IPS-20b (cell line): ENCODE measurements around the gene TNPO3.

Experiments
- H3K27ac ChIP-seq: one replicate; pipeline ENCODE4 v1.5.1; 2013; ENCODE audit warnings: low read length
- H3K27me3 ChIP-seq: 2 replicates; pipeline ENCODE4 v1.6.1; 2013; ENCODE audit warnings: mild to moderate bottlenecking, low read length, inconsistent platforms; ENCODE audit not compliant: insufficient read depth
- H3K36me3 ChIP-seq: 2 replicates; pipeline ENCODE4 v1.6.1; 2013; ENCODE audit warnings: low read depth, mild to moderate bottlenecking, inconsistent platforms, low read length, moderate library complexity; ENCODE audit not compliant: insufficient read depth
- H3K4me1 ChIP-seq: 2 replicates; pipeline ENCODE4 v1.6.1; 2013; ENCODE audit warnings: mild to moderate bottlenecking, control low read depth, inconsistent platforms, low read length, moderate library complexity; ENCODE audit not compliant: insufficient read depth
- H3K4me3 ChIP-seq: 2 replicates; pipeline ENCODE4 v1.5.1; 2013; ENCODE audit warnings: mild to moderate bottlenecking, low read length, inconsistent platforms
- H3K9ac ChIP-seq: 2 replicates; pipeline ENCODE4 v1.6.1; 2013; ENCODE audit warnings: low read depth, mild to moderate bottlenecking, inconsistent platforms, low read length, moderate library complexity
- H3K9me3 ChIP-seq: 2 replicates; pipeline ENCODE4 v1.6.1; 2013; ENCODE audit warnings: mild to moderate bottlenecking, low read depth, low read length, inconsistent platforms; ENCODE audit not compliant: insufficient read depth

The TNPO3 gene

DNA sequence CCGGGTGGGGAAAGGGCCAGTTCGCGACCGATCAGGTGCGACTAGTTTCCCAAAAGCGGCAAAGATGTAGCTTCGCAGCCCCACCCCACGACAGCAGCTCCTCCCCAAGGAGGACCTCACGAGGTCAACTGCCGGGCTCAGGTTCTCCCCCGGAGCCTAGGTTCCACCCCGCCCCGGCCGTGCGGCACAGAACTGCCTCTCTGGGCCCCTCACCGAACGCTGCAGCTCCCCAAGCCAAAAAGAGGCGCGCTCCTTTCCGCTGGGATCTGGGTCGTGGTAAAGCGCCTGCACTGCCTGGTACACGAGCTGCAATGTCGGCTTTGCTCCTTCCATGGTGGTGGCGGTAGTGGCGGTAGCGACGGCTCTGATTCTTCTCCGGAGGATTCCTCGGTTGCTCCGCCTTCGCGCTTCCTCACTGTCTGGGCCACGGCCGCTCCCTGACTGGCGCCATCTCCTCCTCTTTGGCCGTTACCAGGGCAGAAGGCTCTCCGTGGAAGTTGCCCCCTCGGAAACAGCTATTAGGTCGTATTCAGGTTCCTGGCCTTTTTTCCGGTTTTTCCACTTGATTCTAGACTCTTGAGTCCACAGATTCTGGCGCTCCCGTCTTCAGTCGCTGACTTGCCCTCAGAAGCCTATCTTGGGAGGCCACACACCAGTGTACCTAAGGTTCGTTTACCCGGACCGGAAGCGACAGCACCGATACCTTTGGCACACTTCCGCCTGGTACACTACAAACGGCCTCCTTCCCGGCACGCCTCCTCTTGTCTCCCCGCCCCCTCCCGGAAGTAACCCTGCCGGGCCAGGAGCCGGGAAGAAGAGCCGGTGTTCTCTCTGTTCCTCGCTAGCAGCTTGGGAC is at the start of gene TNPO3:
Gene TNPO3 (minus strand): TSS at position 674 of the 856 bp plus-strand sequence. CDS start 341 bp downstream, at position 333.
- peaks cover 3% of the 10 kb centered on the region; the same call in 1 of the 2 replicates for H3K4me1 ChIP-seq
- H3K36me3 ChIP-seq, result peaks cover 4% of the 10 kb centered on the region
- H3K9ac ChIP-seq, result peak within 1 kb of the TSS; percentile 95
- peak within 1 kb of the TSS; percentile 100 for H3K4me3 ChIP-seq
- H3K27ac ChIP-seq, result peak within 1 kb of the TSS; percentile 88
- H3K9me3 ChIP-seq, result no peaks in the 10 kb centered on the region
- H3K27me3 ChIP-seq, result no peaks in the 10 kb centered on the region

DNA sequence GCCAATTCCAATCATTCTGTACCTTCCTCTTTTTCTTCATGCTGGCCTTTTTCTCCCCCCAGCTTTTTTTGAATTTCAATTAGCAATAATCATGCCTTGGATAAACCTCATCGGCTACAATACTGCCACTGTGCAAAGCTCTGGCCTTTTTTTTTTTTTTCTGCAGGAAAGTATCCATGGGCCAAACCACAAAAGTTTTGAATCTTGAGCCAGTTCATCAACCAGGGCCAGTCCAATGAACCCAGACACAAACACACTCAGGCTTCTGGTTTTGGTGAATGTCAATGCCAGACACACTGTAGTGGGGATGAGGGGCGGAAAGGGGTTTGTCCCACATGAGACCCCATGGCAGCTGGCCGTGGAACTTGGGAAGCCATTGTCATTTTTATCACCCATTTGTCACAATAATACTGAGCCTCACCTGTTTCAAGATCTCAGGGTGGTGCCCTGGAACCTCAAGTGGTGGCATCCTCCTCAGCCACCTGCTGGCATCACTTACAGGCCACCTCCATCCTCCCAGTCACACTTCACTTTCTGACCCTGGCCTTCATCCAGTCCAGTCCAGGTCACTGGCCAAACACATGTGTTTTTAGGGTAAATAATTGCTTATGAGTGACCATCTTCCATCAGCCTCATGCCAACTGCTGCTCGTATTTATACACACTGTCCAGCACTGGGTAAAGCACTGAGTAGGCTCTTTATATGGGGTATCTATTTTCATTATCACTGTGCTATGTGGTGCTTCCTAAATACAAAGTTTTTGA is 48.8 kb upstream of the TNPO3 start:
- H3K4me1 ChIP-seq, result no peaks in the 10 kb centered on the region
- H3K4me3 ChIP-seq, result no peak overlapping the region
- H3K9me3 ChIP-seq, result no peaks in the 10 kb centered on the region
- H3K27ac ChIP-seq, result no peak overlapping the region
- no peaks in the 10 kb centered on the region for H3K36me3 ChIP-seq
- H3K27me3 ChIP-seq, result no peaks in the 10 kb centered on the region
- no peak overlapping the region for H3K9ac ChIP-seq

DNA sequence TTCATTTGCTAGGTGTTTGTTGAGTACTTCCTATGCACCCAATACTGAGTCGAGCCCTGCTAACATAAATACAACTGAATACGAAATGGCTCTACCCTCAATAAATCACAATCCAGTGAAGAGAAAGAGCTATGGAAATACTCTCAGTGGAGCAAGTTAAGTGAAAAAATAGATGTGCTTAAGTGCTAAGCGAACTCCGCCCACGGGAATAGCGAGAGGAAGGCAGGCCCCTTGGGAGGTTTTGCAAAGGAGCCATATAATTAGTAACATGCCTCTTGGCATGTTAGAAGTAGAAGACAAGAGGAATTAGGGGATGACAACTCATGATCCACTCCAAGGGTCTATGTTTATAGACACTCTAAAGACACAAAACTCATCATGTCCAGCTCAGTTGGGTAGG is 46.8 kb upstream of the TNPO3 start:
- no peaks in the 10 kb centered on the region for H3K36me3 ChIP-seq
- H3K9me3 ChIP-seq, result no peaks in the 10 kb centered on the region
- no peaks in the 10 kb centered on the region for H3K27me3 ChIP-seq
- H3K4me1 ChIP-seq, result no peaks in the 10 kb centered on the region
- H3K4me3 ChIP-seq, result no peak overlapping the region
- H3K27ac ChIP-seq, result no peak overlapping the region
- no peak overlapping the region for H3K9ac ChIP-seq

DNA sequence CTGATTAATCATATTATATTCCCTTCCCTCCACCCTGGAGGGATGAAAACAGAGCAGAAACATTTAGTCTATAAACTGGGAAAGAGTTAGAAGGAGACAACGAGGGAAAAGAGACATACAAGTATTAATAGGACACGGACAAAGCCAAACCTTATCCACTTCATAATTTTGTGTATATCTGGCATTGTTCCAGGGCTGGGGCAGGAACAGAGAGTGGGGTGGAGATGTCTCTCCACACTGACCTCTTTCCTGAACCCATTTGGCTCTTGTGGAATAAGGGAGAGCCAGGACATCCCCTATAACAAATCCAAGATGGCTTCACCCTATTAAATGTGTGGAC is 45.9 kb upstream of the TNPO3 start:
- H3K36me3 ChIP-seq, result no peaks in the 10 kb centered on the region
- no peaks in the 10 kb centered on the region for H3K9me3 ChIP-seq
- no peaks in the 10 kb centered on the region for H3K4me1 ChIP-seq
- no peak overlapping the region for H3K27ac ChIP-seq
- no peak overlapping the region for H3K9ac ChIP-seq
- H3K27me3 ChIP-seq, result no peaks in the 10 kb centered on the region
- no peak overlapping the region for H3K4me3 ChIP-seq

DNA sequence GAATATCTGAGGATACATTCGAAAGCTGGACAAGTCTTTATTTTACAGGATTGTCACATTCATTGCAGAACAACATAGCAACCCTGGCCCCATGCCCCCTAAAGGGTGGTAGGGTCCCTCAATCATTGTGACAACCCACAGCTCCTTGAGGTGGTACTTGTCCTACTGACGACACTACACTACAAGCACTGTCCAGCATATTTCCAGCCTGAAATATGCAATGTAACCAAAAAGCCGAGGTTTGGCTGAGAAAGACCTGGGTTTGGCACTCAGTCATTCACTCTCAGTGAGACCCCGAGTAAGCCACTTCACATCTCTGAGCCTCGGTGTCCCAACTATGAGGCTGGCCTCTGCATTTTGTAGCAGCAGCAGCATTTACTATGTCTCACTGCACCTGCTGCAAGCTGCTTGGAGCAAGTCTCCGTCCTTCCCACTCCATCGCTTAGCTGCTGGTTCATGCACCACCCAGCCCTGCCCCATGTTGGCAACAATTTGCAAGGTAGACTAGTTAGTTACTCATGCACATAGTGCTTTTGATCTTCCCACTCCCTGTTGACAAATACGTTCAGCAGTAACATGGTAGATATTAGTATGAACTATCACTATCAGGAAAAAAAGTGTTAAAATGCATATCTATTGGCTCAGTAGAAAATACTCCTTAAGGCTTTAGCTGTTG is 43.6 kb upstream of the TNPO3 start:
- Histone ChIP-seq H3K4me1 (no peaks in the 10 kb centered on the region), H3K36me3 (no peaks in the 10 kb centered on the region), H3K27ac (no peak overlapping the region), H3K4me3 (no peak overlapping the region), H3K9me3 (no peaks in the 10 kb centered on the region), H3K27me3 (no peaks in the 10 kb centered on the region), H3K9ac (no peak overlapping the region)

DNA sequence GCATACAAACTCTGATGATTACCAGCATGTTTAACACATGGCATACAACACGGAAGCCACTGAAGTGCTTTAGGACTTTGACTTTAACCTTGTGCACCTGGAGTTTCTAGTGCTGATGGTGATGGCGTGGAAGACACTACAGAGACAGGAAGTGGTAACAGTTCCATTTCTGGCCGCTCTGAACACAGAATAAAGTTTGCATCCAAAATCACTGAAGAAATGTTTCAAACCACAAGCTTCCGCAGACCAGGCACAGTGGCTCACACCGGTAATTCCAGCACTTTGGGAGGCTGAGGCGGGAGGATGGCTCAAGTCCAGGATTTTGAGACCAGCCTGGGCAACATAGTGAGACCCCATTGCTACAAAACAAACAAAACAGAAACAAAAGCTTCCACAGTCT is 40.3 kb upstream of the TNPO3 start:
- Histone ChIP-seq H3K9ac (no peak overlapping the region), H3K36me3 (no peaks in the 10 kb centered on the region), H3K9me3 (no peaks in the 10 kb centered on the region), H3K27ac (no peak overlapping the region), H3K27me3 (no peaks in the 10 kb centered on the region), H3K4me3 (no peak overlapping the region), H3K4me1 (peaks cover 2% of the 10 kb centered on the region; the same call in 1 of the 2 replicates)

DNA sequence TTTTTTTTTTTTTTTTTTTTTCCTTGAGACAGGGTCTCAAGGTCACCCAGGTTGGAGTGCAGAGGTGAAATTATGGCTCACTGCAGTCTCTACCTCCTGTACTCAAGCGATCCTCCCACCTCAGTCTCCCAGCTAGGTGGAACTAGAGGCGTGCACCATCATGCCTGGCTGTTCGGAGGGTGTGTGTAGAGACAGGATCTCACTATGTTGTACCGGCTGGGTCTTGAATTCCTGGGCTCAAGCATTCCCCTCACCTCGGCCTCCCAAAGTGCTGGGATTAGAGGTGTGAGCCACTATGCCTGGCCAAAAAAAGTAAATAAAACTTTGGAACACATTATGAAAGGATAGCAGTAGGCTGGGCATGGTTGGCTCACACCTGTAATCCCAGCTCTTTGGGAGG is 39.6 kb upstream of the TNPO3 start:
- no peak overlapping the region for H3K27ac ChIP-seq
- H3K4me3 ChIP-seq, result no peak overlapping the region
- no peak overlapping the region for H3K9ac ChIP-seq
- no peaks in the 10 kb centered on the region for H3K36me3 ChIP-seq
- no peaks in the 10 kb centered on the region for H3K27me3 ChIP-seq
- H3K9me3 ChIP-seq, result no peaks in the 10 kb centered on the region
- H3K4me1 ChIP-seq, result peaks cover 2% of the 10 kb centered on the region; the same call in 1 of the 2 replicates

DNA sequence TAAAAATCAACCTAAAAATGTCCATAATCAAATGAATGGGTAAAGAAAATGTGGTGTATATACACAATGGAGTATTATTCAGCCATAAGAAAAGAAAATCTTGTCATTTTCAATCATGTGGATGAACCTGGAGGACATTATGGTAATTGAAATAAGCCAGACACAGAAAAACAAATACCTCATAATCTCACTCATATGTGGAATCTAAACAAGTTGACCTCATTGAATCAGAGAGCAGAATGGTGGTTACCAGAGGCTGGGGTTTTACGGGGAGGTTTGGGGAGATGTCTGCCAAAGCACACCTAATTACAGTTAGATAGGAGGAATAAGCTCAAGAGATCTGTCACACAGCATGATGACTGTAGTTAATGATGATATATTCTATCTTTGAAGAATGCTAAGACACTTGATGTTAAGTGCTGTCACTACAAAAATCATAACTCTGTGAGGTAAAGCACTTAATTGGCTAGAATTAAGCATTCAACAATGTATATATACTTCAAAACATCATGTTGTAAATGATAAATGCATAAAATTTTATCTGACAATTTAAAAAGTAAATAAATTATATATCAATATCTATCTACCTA is 39.1 kb upstream of the TNPO3 start:
- Histone ChIP-seq H3K4me1 (peaks cover 2% of the 10 kb centered on the region; the same call in 1 of the 2 replicates), H3K27me3 (no peaks in the 10 kb centered on the region), H3K4me3 (no peak overlapping the region), H3K9ac (no peak overlapping the region), H3K36me3 (no peaks in the 10 kb centered on the region), H3K27ac (no peak overlapping the region), H3K9me3 (no peaks in the 10 kb centered on the region)

DNA sequence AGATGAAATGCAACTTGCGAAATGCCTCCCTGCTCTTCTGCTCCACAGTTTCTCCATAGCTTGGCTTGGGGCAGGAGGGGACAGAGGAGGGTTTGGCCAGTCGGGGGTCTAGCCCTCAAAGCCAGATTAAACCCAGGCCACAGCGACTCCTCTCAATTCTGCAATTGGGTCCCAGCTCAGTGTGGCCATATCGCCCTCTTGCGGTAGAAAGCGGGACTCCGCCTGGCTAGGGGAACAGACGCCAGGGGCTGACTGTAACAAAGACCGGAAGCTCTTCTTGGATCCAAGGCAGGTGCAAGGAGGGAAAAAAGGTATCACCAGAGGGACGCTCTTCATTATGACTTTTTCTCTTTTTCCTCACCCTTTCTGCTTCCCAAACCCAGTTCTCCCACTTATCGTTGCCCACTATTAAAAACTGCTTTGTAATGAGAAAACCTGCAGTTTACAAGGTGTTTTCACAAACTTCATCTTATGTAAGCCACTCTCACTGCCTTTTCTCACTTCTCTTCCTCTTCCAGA is 36.6 kb upstream of the TNPO3 start:
- no peaks in the 10 kb centered on the region for H3K9me3 ChIP-seq
- peaks cover 2% of the 10 kb centered on the region; the same call in 1 of the 2 replicates for H3K4me1 ChIP-seq
- H3K4me3 ChIP-seq, result no peak overlapping the region
- H3K9ac ChIP-seq, result peak overlapping the region; percentile 26; the same call in 1 of the 2 replicates
- no peaks in the 10 kb centered on the region for H3K27me3 ChIP-seq
- no peak overlapping the region for H3K27ac ChIP-seq
- H3K36me3 ChIP-seq, result no peaks in the 10 kb centered on the region

DNA sequence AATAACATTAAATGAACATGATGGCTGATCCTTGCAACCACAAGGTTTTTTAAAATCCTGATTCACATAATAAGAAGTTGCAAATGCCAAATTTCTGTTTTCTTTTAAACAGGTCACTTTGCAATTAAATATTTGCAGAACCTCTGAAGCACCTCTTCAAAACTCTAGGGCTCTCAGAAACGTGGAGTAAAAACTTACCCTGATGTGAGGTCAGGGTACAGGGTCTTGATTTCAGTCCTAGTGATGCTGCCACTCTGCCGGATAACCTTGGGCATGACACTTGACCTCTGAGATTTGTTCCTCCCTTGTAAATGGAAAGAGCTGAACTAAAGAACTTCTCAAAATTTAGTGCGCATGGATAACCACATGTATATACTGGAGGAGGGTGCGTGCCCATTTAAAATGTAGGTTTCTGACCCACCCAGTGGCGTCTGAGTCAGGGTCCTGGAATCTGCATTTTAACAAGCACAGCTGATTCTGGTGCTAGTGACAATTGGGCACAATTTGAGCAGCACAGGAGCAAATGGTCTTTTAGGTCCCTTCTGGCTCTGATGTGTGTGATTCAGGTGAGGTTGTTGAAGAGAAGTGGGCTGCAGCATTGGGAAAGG is 35.5 kb upstream of the TNPO3 start:
- no peaks in the 10 kb centered on the region for H3K27me3 ChIP-seq
- no peak overlapping the region for H3K9ac ChIP-seq
- peaks cover 2% of the 10 kb centered on the region; the same call in 1 of the 2 replicates for H3K4me1 ChIP-seq
- H3K27ac ChIP-seq, result no peak overlapping the region
- no peaks in the 10 kb centered on the region for H3K9me3 ChIP-seq
- H3K4me3 ChIP-seq, result no peak overlapping the region
- H3K36me3 ChIP-seq, result no peaks in the 10 kb centered on the region
